ENCODE data around the gene ALK. TPM values are rescaled to one million over a fixed set of nuclear protein-coding genes. Genes with fewer than 3 reads are reported as not detected.

The ALK gene
- total and polyA plus RNA-seq, 10 of the 15 experiments (the other 5 are each of a cell fraction or from before 2014, with no cell fraction given), result 0.11 TPM; not detected in 9

DNA sequence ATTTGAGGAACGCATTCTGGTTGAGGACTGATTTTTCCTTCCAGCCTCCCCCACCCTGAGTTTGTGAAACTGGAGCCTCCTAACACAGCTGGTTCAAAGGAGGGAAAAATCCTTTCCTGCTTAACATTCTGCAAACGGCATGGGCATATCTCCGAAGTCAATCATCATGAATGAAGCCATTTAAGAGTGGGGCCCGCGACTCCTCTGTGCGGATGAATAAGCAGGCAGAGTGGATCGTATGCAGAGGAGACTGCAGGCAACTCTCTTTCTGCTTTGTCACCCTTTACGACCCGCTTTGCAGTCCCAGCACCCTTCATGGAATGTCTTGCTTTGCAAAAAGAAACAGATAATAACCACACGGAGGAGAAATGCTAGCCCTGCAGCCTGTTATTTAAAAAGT lies 500.9 kb downstream of the ALK start:
- Histone ChIP-seq H3K27me3 (replicated peaks in 1 of 2; ENCODE audit: control insufficient read depth in 2 of 2, insufficient read depth in 2 of 2, low read length in 1 of 2) (peaks cover 2% of the 10 kb centered on the region in 2 experiments; a peak in 3 of 4 replicates), H3K4me1 (ENCODE audit: control insufficient read depth, insufficient read depth, low read length) (no peaks in the 10 kb centered on the region), H3K9me3 (replicated peaks; ENCODE audit: control insufficient read depth, insufficient read depth, low read length) (no peaks in the 10 kb centered on the region), H4K20me1 (ENCODE audit: control insufficient read depth, insufficient read depth) (no peaks in the 10 kb centered on the region), H3K27ac (ENCODE audit: control insufficient read depth, insufficient read depth) (no peak overlapping the region), H3K4me2 (ENCODE audit: control insufficient read depth, insufficient read depth) (no peak overlapping the region), H3K4me3 (no peak overlapping the region), H3K9ac (ENCODE audit: control insufficient read depth, insufficient read depth, low read length) (no peak overlapping the region), H3K79me2 (ENCODE audit: control insufficient read depth, insufficient read depth, low read length) (no peaks in the 10 kb centered on the region), H2AFZ (ENCODE audit: control insufficient read depth, low read depth, low read length) (no peak overlapping the region), H3K36me3 (ENCODE audit: control insufficient read depth in 2 of 2, insufficient read depth in 2 of 2, low read length in 1 of 2) (no peaks in the 10 kb centered on the region)
- DNase-seq (ENCODE audit: low read depth, low spot score), result no peak
- no TSS peak for BruUV-seq (replicated peaks)
- in situ Hi-C loops (cut with MboI), result no loop called here
- no peak for ATAC-seq
- RAD21 ChIA-PET (ENCODE audit: unreplicated experiment), result no interaction called here
- FAIRE-seq, result no peak
- SMC1A ChIA-PET (ENCODE audit: uncharacterized antibody, unreplicated experiment), result no interaction called here
- POLR2A ChIA-PET, result no interaction called here
- intact Hi-C loops (cut with micrococcal nuclease; ENCODE audit: unreplicated experiment), result no loop called here
- TF ChIP-seq RUNX3 (IDR thresholded peaks at IDR 0.05; ENCODE audit: low read length), result no peak
- no peak for TF ChIP-seq CHD4 (IDR thresholded peaks at IDR 0.05)
- TF ChIP-seq CBX3 (IDR thresholded peaks at IDR 0.05; ENCODE audit: borderline replicate concordance, low read depth), result no peak
- no peak for TF ChIP-seq POLR2AphosphoS5 (IDR thresholded peaks at IDR 0.05; ENCODE audit: low read length)
- no peak for TF ChIP-seq STAT3 (IDR thresholded peaks at IDR 0.05; ENCODE audit: low read depth, low read length)
- no peak for TF ChIP-seq RAD51 (IDR thresholded peaks at IDR 0.05)
- TF ChIP-seq, protein P1, sequence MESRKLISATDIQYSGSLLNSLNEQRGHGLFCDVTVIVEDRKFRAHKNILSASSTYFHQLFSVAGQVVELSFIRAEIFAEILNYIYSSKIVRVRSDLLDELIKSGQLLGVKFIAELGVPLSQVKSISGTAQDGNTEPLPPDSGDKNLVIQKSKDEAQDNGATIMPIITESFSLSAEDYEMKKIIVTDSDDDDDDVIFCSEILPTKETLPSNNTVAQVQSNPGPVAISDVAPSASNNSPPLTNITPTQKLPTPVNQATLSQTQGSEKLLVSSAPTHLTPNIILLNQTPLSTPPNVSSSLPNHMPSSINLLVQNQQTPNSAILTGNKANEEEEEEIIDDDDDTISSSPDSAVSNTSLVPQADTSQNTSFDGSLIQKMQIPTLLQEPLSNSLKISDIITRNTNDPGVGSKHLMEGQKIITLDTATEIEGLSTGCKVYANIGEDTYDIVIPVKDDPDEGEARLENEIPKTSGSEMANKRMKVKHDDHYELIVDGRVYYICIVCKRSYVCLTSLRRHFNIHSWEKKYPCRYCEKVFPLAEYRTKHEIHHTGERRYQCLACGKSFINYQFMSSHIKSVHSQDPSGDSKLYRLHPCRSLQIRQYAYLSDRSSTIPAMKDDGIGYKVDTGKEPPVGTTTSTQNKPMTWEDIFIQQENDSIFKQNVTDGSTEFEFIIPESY (IDR thresholded peaks at IDR 0.05), result no peak
- no peak for TF ChIP-seq RB1 (IDR thresholded peaks at IDR 0.05; ENCODE audit: borderline replicate concordance)
- TF ChIP-seq EED (IDR thresholded peaks at IDR 0.05; ENCODE audit: low read depth), result no peak
- no peak for TF ChIP-seq BRCA1 (IDR thresholded peaks at IDR 0.05; ENCODE audit: low read depth, low read length)
- TF ChIP-seq HDAC6 (IDR thresholded peaks at IDR 0.05; ENCODE audit: unreplicated experiment), result no peak
- no peak for TF ChIP-seq HDAC2 (IDR thresholded peaks at IDR 0.05)
- TF ChIP-seq ZBTB4 (CRISPR knock-in tag; IDR thresholded peaks at IDR 0.05), result no peak
- TF ChIP-seq MYB (IDR thresholded peaks at IDR 0.05; ENCODE audit: borderline replicate concordance, low read depth, low read length), result no peak
- no peak for TF ChIP-seq FOXM1 (IDR thresholded peaks at IDR 0.05; ENCODE audit: low read depth, low read length)
- TF ChIP-seq SPI1 (IDR thresholded peaks at IDR 0.05; ENCODE audit: borderline replicate concordance, insufficient read depth, low read depth, low read length), result no peak
- TF ChIP-seq ZBTB11 (CRISPR knock-in tag; IDR thresholded peaks at IDR 0.05), result no peak
- no peak for TF ChIP-seq ASH2L (IDR thresholded peaks at IDR 0.05; ENCODE audit: borderline replicate concordance, low read depth)
- 56% methylated on average over 10 of the region's 10 CpGs for WGBS (ENCODE audit: insufficient coverage, insufficient replicate concordance, low lambda C conversion rate, missing lambda C conversion rate)
- CTCF ChIA-PET, result no interaction called here

Measured in GM12878 (cell line).